ENCODE results near the gene VPS13A.

The VPS13A gene

DNA sequence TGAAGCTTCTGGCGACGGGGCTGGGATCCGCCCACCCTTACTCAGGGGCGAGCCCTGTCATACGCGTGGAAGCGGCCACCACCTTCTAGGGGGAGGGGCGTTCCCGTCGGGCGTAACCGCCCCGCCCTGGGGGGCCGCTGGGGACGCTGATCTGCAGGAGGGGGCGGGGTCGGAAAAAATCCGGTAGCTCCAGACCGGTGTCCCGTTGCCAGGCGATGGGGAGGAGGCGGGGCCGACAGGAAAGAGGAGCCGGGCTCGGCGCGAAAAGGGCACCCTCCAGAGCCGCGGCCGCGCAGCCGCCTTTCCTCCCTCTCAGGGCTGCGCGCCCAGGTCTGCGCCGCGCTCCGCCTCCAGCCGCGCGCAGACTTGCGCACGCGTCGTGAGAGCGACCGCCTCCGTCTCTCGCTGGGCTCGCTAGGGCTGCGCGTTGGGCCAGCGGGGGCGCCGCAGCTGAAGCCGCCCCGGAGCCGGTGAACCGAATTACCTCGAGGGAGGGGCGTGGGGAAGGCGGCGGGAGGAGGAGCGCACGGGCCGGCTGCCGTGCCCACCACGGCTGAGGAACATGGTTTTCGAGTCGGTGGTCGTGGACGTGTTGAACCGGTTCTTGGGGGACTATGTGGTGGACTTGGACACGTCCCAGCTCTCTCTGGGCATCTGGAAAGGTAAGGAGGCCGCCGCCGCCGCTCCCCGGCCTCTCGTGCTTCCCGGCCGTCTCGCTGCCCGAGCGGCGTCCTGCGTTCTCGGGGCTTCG, at the start of gene VPS13A:
VPS13A (plus strand) TSS at position 392 of the 751 bp plus-strand sequence; CDS start at position 563, 171 bp downstream.
- peak; percentile 26 to 86 (median 68) for DNase-seq

DNA sequence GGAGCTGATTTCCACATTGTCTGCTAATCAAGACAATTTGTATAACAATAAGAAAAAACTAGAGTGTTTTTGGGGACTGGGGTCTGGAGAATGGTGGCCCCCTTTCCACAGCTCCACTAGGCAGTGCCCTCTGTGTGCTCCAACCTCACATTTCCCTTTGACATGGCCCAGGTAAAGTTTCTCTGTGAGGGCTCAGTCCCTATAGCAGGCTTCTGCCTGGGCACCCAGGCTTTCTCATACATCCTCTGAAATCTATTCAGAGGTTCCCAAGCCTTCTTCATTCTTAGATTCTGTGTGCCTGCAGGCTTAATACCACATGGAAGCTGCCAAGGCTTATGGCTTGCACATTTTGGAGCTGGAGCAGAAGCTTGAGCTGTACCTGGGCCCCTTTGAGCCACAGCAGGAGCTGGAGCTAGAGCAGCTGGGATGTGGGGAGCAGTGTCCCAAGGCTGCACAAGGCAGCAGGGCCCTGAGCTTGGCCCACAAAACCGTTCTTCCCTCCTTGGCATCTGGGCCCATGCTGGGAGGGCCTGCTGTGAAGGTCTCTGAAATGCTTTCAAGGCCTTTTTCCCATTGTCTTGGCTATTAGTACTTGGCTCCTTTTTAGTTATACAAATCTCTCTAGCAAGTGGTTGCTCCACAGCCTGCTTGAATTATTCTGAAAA, 49.1 kb upstream of the VPS13A start:
- no peak for DNase-seq

DNA sequence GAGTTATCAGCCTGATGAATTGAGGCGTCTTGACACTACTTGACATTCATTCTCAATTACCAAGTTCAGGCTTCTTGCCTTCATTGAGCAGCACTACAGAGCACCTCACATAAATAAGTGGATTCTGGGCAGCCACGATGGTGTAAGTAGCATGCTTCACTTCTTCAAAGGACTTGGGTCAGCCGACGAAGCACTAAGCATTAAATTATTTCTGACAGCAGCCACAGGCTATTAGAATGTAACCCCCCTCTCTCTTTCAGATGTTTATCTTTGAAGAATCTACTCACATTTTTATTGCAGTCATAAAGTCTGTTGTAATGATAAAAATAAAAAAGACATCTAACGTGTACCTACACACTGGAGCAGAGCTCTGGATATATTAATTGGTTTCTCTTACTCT, 45.9 kb upstream of the VPS13A start:
- no peak for DNase-seq

DNA sequence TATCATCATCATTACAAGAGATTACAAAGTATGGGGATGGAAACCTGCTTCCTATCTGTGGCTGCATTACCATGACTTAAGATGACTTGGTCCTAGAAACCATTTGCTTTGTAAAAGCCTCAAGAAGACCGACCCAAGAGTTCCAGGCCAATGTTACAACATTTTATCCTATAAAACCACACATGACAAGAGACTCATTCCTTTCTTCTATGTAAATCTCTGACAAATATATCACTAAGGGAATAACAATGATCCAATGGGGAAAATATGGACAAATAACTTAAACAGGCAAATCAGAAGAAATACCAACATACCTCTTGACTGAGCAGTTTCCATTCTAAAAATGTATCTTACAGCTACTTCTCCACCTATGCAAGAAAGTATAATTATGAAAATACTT, 44.3 kb upstream of the VPS13A start:
- DNase-seq: no peak

DNA sequence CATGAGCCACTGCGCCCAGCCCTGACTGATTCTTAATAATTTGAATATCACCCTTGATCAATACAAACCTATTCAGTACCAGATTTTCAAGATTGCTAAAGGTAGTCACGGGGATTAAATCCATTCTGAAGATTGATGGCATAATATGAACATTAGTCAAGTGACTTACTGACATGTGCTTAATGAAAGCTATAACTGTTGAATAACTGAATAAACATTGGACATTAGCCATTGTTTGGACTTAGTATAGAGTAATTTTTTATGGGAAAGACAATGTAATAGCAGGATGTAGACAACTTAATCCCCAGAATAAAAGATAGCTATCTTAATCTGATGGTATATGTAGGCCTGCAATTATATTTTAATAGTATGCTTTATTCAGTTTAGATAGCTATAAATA, 35.0 kb upstream of the VPS13A start:
- DNase-seq: no peak

DNA sequence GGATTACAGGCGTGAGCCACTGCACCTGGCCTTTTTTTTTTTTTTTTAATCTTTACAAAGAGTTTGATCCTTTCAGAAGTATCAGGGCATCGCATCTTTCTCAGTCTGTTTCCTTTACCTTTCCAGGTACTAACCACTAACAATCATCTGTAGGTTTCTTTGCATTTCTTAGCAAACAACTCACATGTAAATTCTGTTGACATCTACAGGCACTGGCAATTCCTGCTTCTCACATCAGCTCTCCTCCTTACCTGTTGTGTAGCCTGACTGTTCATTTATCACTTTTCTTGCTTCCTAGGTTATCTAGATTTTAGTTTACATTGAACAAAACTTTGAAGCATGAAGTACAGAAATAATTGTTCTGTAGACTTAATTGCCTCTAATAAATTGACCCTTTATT, 27.5 kb upstream of the VPS13A start:
- no peak for DNase-seq

DNA sequence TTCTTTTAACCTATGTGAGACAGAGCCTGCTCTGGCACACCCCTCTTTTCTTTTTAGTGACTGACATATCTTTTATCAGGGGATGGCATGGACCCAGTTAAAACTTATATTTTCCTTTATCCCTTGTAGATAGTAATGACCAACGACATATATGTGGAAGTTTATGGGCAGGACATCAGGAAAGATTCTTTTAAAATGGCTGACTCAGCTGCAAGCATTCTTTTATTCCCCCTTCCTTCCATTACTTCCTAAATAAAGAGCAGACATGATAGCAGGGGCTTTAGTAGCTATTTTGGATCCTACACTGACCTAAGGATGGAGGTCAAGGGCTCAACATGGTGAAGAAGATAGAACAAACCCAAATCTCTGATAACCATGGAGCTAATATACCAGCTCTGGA, 25.0 kb upstream of the VPS13A start:
- DNase-seq: no peak

DNA sequence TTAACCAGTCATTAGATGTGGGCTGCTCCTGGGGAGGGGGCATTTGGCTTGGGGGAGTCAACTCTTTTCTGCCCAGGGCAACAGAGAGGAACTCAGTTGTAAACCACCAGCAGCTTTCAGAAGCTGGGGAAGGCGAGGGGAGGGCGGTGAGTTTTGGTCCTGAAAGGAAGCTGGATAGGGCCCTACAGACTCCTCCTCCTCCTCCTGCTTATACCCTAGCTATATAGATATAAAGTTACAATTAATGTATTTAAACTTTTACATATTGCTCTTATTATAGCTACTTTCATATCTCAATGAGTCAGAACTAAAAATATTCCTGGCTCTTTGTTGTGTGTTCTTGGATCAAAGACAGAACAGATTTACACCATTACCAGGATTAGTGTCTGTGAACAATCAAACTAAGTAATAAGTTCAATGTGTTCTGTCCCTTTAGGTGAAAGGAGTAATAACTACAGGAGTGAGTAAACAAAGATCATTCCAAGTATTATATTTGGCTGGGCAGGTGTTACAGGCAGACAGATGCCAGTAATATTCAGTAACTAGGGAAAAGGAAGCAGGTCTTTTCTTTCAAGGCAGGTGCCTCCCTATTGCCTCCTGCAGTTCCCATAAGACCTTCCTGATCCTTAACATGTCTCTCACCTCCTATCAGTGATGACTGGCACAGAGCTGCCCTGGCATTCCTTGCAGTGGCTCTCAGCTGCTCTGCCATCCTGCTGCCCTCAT, 20.5 kb upstream of the VPS13A start:
- no peak for DNase-seq

DNA sequence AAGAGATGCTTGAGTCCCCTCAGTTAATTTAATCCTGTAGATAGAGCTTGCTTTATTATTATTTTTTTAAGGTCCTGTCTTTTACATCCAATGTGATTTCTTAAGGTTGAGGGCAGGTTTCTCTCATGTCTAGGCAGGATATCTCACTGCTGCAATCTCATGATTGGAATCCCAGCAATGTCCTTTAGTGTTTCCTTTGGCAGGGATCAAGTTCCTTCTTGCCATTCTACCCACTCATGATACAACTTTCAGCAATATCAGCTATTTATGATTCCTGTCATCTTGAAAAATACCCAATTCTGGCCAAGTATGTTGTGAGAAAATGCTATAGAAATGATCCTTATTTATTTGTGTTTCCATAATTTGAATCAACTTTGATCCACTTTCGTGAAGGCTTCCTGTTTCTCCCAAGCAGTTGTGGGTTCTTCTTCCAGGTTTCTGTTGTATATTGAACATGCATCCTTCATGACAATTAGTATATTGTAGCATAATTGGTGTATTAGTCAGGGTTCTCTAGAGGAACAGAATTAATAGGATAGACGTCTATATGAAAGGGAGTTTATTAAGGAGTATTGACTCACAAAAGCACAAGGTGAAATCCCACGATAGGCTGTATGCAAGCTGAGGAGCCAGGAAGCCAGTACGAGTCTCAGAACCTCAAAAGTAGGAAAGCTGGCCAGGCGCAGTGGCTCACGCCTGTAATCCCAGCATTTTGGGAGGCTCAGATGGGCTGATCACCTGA, 18.4 kb upstream of the VPS13A start:
- no peak for DNase-seq

DNA sequence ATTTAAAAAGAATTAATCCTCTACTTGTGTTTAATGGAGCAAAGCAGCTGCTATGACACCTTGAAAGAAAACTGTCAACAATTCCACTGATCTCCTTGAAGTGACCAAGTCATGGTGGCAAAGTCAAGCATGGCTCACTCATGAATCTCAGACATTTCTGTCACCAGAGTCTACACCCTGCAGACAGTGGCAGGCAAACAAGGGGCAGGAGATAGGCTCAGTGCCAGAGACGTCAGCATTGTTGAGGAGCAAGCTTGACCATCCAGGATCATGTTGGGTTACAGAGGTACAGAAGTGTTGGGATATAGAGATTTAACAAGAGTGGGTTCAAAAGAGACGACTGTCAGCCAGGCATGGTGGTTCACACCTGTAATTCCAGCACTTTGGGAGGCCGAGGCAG, 16.1 kb upstream of the VPS13A start:
- DNase-seq: no peak

DNA sequence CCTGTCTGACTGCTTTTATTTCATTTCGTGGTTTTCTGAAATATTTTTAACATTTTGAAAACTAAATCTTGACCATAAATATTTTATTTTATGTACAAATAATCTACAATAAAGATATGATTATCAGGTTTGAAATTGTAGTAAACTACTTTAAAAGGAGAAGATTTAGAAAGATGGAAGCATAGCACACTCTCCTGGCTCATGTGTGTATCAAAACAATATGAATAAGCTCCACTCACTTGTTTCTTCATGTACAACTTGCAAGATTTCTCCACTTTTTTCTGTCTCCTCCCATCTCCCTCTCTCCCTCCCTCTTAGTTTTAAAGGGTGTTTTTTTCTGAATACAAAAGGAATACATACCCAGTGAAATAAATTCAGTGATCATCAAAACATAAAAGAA, 15.4 kb upstream of the VPS13A start:
- DNase-seq: no peak

DNA sequence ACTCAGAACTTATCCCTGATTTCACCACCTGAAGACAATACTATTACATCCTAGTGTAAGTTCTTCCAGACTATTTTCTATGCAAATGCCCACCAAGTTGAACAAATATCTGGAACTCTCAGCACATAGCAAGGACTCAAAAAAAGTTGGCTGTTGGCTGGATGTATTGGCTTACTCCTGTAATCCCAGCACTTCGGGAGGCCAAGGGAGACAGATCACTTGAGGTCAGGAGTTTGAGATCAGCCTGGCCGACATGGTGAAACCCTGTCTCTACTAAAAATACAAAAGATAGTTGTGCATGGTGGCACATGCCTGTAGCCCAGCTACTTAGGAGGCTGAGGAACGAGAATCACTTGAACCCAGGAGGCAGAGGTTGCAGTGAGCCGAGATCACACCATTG, 15.0 kb upstream of the VPS13A start:
- no peak for DNase-seq

DNA sequence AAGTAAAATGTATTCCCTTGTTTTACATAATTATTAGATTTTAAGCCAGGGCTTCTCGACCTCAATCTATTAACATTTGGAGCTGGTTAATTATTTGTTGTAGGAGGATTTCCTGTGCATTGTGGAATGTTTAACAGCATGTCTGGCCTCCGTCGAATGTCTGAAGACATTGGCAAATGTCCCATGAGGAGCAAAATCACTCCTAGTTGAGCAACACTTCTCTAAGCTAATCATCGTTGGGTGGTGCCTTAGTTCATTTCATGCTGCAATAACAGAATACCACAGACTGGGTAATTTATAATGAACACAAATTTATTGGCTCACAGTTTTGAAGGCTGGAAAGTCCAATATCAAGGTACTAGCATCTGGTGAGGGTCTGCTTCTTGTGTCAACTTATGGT, 13.4 kb upstream of the VPS13A start:
- no peak for DNase-seq

DNA sequence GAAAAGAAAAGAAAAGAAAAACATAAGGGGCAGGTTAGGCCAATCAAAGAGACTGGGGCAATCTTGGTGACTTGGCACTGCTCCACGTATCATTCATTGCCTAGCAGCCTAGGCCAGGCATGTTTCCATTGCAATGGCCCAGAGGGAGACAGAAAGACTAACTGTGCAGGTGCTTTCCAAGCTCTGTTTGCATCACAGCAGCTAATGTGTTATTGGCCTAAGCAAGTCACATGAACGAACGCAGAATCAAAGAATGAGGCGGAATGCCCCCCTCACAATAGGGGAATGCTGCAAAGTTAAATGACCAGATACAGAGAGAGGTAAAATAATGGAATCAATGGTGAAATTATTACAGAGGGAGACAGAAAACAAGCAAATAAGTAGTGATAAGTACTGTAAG, 11.1 kb upstream of the VPS13A start:
- DNase-seq: no peak

DNA sequence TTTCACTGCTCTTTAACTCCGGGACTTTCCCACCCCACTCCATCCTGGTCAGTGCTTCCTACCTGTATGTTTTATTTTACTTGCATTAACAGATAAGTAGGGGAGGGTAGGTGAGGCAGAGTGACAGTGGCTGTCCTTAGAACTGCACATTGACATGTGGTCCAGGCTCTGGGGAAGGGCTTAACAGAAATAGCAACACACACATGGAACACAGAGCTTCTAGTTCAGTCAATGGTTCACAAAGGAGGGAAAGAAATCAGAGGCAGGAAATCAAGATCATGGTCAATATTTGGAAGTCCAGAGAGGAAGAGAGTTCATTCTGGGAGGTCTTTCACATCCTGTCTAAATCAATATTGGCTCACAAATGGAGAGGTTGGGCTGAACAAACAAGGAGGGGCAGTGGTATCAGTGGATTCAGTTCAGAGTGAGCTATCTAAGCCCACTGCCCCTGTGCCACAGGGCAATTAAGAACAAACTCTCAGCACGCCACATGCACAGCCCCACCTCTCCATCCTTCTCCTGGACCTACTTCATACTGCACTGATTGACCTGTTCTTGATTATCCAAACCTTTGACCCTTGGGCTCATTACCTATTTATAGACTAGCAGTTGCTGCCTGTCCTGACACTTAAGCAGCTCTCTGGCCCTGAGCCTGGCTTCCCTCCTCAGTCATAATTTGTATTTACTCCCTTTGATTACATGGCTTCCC, 6.2 kb upstream of the VPS13A start:
- DNase-seq: no peak

DNA sequence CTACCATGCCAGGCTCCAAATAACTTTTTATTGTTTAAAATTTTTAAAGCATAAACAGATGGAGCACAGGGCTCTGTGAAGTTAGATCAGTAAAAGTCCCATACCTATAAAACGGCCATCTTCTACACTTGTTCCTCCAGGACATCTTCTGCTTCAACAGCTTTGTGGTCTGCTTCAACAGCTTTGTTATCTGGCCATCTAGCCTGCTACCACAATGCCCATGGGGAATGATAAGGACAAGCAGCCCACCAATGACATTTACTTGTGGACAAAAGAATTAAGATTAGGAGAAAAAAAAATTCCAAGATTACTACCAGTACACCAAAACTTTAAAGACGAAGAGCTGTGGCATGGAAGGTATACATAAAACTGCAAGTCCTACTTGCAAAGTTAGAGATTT, 2.2 kb upstream of the VPS13A start:
- DNase-seq: no peak

DNA sequence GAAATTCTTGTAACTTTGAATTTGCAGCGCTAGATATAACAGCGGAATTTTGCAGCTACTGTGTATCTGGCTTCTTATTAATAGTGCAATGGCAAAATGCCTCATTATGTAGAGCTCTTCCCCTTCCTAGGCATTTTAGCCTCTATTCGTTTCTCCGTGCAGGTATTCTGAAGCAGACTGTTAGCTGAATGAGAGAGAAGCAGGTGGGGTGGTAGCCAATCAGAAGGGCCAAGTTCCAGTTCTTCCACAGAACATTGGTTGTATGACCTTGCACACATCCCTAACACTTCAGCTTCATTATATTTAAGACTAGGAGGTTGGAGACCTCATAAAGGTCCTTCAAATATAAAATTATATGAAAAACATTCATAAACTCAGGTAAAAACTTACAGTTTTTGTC, 1.2 kb upstream of the VPS13A start:
- DNase-seq: peak in 1 of 51 donors; percentile 25

DNA sequence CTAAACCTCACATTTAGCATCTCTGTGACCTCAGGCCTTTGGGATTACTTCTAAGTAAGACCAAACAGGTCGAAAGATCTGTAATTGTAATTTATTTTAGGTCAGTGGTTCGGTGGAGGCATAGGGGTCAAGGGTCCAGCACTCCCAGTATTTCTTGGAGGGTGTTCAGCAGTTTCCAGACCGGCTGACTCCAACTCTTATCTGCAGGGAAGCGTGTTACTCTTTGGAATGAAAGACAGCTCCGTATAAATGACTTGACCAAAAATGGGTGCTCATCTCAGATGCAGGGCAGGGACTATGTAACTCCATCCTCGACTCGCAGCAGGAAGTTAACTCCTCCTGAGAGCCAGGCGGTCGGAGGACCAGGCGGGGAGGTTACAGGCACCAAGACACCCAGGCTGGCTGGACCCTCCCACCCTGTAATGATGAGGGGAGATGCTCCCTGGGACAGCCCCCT, 620 bp upstream of the VPS13A start:
- peak in 6 of 51 donors; percentile 31 to 78 (median 68) for DNase-seq

DNA sequence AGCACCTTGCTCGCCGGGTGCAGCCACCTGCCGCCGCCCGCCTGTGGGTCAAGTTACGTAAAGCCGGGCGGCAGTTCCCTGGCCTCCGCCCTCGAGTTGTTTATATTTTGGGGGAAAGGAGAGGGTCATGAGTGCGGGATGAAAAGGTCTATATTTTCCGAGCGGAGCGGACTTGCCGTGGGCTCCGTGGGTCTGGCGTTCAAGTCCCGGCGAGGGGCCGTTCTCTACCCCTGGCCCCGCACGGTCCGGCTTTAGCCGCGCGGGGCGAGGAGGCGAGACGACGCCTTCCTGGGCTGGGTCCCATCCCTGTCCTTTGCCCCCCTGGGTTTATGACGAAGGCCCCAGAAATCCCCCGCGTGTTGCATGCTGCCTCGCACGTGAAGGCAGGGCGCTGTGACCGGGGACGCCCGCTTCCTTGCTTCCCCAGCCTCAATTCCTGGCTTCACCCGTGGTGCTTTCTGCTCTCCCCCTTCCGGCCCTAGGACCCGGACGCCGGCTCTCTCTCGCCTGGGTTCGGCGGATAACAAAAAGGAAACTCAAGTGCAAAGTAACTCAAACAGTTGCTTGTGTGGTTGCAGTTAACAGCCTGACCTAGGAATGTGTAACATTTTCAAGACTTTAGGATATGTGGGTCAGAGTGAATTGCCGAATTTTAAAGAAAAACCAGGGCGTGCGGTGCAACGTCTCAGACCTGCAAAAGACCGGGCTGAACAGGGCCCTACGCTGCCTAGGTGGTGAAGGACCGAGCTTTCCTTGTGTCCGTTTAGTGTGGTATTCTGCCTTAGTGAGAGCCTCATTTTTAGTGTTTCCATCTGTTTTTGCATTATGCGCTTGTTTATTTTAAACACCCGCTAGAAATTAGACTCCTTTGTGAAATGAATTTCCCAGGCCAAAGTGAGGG, 810 bp downstream of the VPS13A start:
- DNase-seq: peak in 27 of 51 donors; percentile 3 to 59 (median 20)

DNA sequence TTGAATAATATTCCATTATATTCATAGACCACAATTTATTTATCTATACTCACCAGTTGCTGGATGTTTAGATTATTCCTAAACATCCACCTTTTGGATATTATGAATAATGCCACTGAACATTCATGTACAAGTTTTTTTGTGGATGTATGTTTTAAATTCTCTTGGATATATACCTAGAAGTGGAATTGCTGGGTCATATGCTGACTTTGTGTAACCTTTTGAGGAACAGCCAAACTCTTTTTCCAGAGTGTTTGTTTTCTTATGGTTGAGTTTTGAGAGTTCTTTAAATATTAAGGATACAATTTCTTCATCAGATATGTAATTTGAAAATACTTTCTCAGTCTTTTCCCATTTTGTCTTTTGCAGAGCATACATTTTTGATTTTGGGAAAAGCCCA, 2.7 kb downstream of the VPS13A start:
- DNase-seq: no peak

Data from hypothalamus (tissue), 51 donors.